Transverse colon (tissue), 4 donors: ENCODE results near the gene ANGEL1. TPM values are rescaled to one million over a fixed set of nuclear protein-coding genes. Genes with fewer than 3 reads are reported as not detected.
A peak's percentile ranks its signal among the peaks of the same experiment; 100 is the strongest.

Source experiments
- DNase-seq: peaks from one replicate; pipeline ENCODE4 v3.0.0-alpha.2; 2019
- H3K27ac ChIP-seq, 4 donors: fragments of 200-600 bp; sonication (generic); 2 replicates each; pipeline ENCODE4 v1.5.1; 2016 to 2018; ENCODE audit warnings: inconsistent platforms in 4 of 4
- H3K27me3 ChIP-seq: fragments of 200-600 bp; sonication (generic); 2 replicates; pipeline ENCODE4 v1.5.1; 2017; ENCODE audit warnings: inconsistent platforms
- H3K36me3 ChIP-seq, 4 donors: fragments of 200-600 bp; sonication (generic); 2 replicates each; pipeline ENCODE4 v1.5.1; 2017 to 2019; ENCODE audit warnings: inconsistent platforms in 4 of 4
- H3K4me1 ChIP-seq, 4 donors: fragments of 200-600 bp; sonication (generic); 2 replicates each; pipeline ENCODE4 v1.5.1; 2017 to 2020; ENCODE audit warnings: inconsistent platforms in 4 of 4
- H3K4me3 ChIP-seq, 4 donors: fragments of 200-600 bp; sonication (generic); 1 replicate in 1 of 4; 2 replicates in 3 of 4; pipeline versions ENCODE4 v1.5.1 to v1.6.1; 2017 to 2019; ENCODE audit warnings: inconsistent platforms in 4 of 4
- H3K9me3 ChIP-seq, 2 donors: fragments of 200-600 bp; sonication (generic); 2 replicates each; pipeline ENCODE4 v1.5.1; 2017 to 2019; ENCODE audit warnings: inconsistent platforms in 2 of 2
- CTCF ChIP-seq, 5 experiments: fragments of 200-600 bp in 3 of 5; fragments of 450-650 bp in 2 of 5; sonication (generic) in 3 of 5; IDR thresholded peaks; 1 replicate in 2 of 5; 2 replicates in 3 of 5; pipeline ENCODE4 v1.5.1; 2016 to 2017; ENCODE audit warnings: antibody characterized with exemption in 5 of 5, inconsistent platforms in 3 of 5, mild to moderate bottlenecking in 2 of 5, moderate library complexity in 1 of 5
- EP300 ChIP-seq: sonication (generic); formaldehyde crosslinking; IDR thresholded peaks from one replicate; pipeline ENCODE4 v1.6.1; 2017; ENCODE audit warnings: antibody characterized with exemption, low read depth
- POLR2A ChIP-seq: fragments of 450-650 bp; IDR thresholded peaks from one replicate; pipeline ENCODE4 v1.6.1; 2016; ENCODE audit warnings: antibody characterized with exemption, mild to moderate bottlenecking, moderate library complexity
- POLR2AphosphoS5 ChIP-seq, 3 donors: sonication (generic); formaldehyde crosslinking; IDR thresholded peaks; one replicate each; pipeline ENCODE4 v1.6.1; 2016; ENCODE audit warnings: antibody characterized with exemption in 3 of 3
- WGBS, 2 donors: methylation state at CpG; one replicate each; pipeline ENCODE4 v1.1.5; 2018; ENCODE audit warnings: low coverage in 1 of 2; 5-methylcytosine and 5-hydroxymethylcytosine counted together
- in situ Hi-C, 4 donors: fragments of 200-750 bp; cut with MboI; loops; one replicate each; pipeline versions ENCODE4 v1.15.0 to v1.15.1; 2017; ENCODE audit warnings: low sequenced_read_pairs in 3 of 4, low pct_ligation_motif_present in 1 of 4, low pct_unique_long_range_greater_than_20kb in 1 of 4
- intact Hi-C: fragments of 100-400 bp; cut with DNase I; formaldehyde crosslinking; loops from one replicate; pipeline ENCODE4 v1.15.1; 2023; ENCODE audit warnings: low total_unique reads
- total RNA-seq, 4 donors: library from RNA; depleted of rRNA; stranded (reverse); fragments of >200 nt; gene quantifications; one replicate each; pipeline ENCODE4 v1.1.0, GENCODE V29; 2016

The ANGEL1 gene
- total RNA-seq, 4 donors from 2014 or later: 8.9 to 17.5 (median 10.0) TPM

- Histone ChIP-seq H3K27me3 (no peaks in the 10 kb centered on the region), H3K4me1 (peaks cover 0 to 7% (median 6%) of the 10 kb centered on the region in 4 donors), H3K4me3 (no peak overlapping the region), H3K9me3 (no peaks in the 10 kb centered on the region), H3K36me3 (no peaks in the 10 kb centered on the region), H3K27ac (no peak overlapping the region)
- TF ChIP-seq EP300 (no peak), POLR2A (no peak), CTCF (IDR thresholded peaks at IDR 0.05) (no peak), POLR2AphosphoS5 (IDR thresholded peaks at IDR 0.05) (no peak)
- intact Hi-C loops (no loop called here), in situ Hi-C loops (no loop called here)
- DNase-seq: no peak
- 56 to 71% methylated on average over 1 to 6 of the region's 6 CpGs for WGBS, 2 donors
These were observed 36.2 kb upstream of the ANGEL1 start for GRCh38 chr14:76848879-76849278.

- Histone ChIP-seq H3K27me3 (no peaks in the 10 kb centered on the region), H3K4me1 (peaks cover 0 to 7% (median 6%) of the 10 kb centered on the region in 4 donors), H3K9me3 (no peaks in the 10 kb centered on the region), H3K36me3 (no peaks in the 10 kb centered on the region), H3K4me3 (no peak overlapping the region), H3K27ac (no peak overlapping the region)
- TF ChIP-seq EP300: no peak
- no peak for TF ChIP-seq POLR2A
- no peak for TF ChIP-seq CTCF (IDR thresholded peaks at IDR 0.05)
- TF ChIP-seq POLR2AphosphoS5 (IDR thresholded peaks at IDR 0.05): no peak
- DNase-seq: no peak
- 66 to 70% methylated on average over 7 of the region's 7 CpGs for WGBS, 2 donors
- intact Hi-C loops (no loop called here), in situ Hi-C loops (no loop called here)
These were observed 33.8 kb upstream of the ANGEL1 start for GRCh38 chr14:76846331-76847047.

- intact Hi-C loops: no loop called here
- Histone ChIP-seq H3K27ac (no peak overlapping the region), H3K36me3 (no peaks in the 10 kb centered on the region), H3K4me3 (no peak overlapping the region), H3K27me3 (no peaks in the 10 kb centered on the region), H3K9me3 (no peaks in the 10 kb centered on the region), H3K4me1 (peaks cover 0 to 7% (median 6%) of the 10 kb centered on the region in 4 donors)
- WGBS, 2 donors: 0 to 67% methylated on average over 1 to 9 of the region's 9 CpGs
- TF ChIP-seq POLR2A: no peak
- TF ChIP-seq CTCF (IDR thresholded peaks at IDR 0.05): no peak
- TF ChIP-seq POLR2AphosphoS5 (IDR thresholded peaks at IDR 0.05): no peak
- TF ChIP-seq EP300: no peak
- in situ Hi-C loops: no loop called here
- DNase-seq: peak; percentile 31
These were observed 31.5 kb upstream of the ANGEL1 start for GRCh38 chr14:76844223-76844622.

DNA sequence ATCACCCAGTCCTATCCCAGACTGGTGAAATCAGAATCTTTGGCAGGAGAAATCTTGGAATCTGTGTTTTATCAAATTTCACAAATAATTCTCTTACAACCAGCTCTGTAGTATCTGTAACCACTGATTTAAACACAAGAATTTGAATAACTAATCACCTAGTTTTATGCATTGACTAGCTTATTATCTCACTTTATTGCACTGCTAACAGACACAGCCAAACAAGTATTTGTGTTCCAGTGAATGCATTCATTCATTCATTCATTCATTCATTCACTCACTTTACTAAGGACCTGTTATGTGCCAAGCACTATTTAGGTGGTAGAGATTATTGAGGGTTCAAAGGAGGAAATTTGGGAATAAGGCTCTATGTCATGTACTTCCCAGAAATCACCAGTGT lies 29.7 kb upstream of the ANGEL1 start:
- Histone ChIP-seq H3K27me3 (no peaks in the 10 kb centered on the region), H3K4me3 (no peak overlapping the region), H3K36me3 (no peaks in the 10 kb centered on the region), H3K27ac (no peak overlapping the region), H3K9me3 (no peaks in the 10 kb centered on the region), H3K4me1 (no peaks in the 10 kb centered on the region)
- intact Hi-C loops: no loop called here
- TF ChIP-seq CTCF (IDR thresholded peaks at IDR 0.05): no peak
- no peak for TF ChIP-seq EP300
- no peak for TF ChIP-seq POLR2AphosphoS5 (IDR thresholded peaks at IDR 0.05)
- no peak for TF ChIP-seq POLR2A
- in situ Hi-C loops: no loop called here
- DNase-seq: no peak
